ENCODE measurements around the gene RBPMS2.

GRCh38 chr15:64701051-64701450, 74.3 kb downstream of the RBPMS2 start:
- no peak for TF ChIP-seq POLR2AphosphoS5 (IDR thresholded peaks at IDR 0.05; ENCODE audit: borderline replicate concordance, low read depth, low read length)
- no peak for TF ChIP-seq EZH2 (IDR thresholded peaks at IDR 0.05)
- no peak for TF ChIP-seq FOXP2 (optimal IDR thresholded peaks at IDR 0.05; ENCODE audit: control extremely low read depth, extremely low read length, insufficient read depth)
